Spleen (tissue), 7 donors: Measurements from ENCODE around the gene KLF9.

Experiments
- POLR2A ChIP-seq, 3 donors: fragments of 450-650 bp; IDR thresholded peaks; one replicate each; pipeline ENCODE4 v1.5.1; 2017; ENCODE audit warnings: antibody characterized with exemption in 3 of 3, mild to moderate bottlenecking in 1 of 3
- TF ChIP-seq, protein P1 (sequence below), 11 experiments: fragments of 200-600 bp in 7 of 11; fragments of 450-650 bp in 4 of 11; sonication (generic) in 4 of 11; IDR thresholded peaks in 8 of 11; conservative IDR thresholded peaks in 3 of 11; 1 replicate in 7 of 11; 2 replicates in 4 of 11; pipeline versions ENCODE4 v1.4.0 to v1.8.0; 2016 to 2021; ENCODE audit warnings: antibody characterized with exemption in 11 of 11, inconsistent platforms in 4 of 11, mild to moderate bottlenecking in 1 of 11
- donor health status: DM: no; HTN: no; CAD: no; lungs with moderate emphysema.
- donor health status: DM: no; HTN: no; CAD: no.
- donor health status: DM: no; HTN: no; CAD: no.

DNA sequence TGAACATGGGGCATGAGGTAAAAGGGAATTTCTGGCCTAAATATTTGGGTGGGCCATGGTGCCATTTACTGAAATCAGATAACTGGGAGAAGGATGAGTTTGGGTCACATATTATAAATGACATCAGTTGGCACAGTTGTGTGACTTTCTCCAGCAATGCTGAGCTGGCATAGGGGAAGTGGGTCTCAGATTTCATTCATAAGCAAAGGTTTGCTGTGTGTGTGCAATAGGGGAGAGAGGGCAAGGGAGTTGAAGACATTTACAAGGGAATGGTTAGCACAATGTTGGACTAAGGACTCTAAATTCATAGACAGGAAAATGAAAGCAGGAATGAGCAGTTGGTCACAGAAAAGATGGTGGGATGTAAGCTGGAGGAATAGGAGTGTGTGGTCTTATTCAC lies 47.8 kb upstream of the KLF9 start:
- no peak for TF ChIP-seq POLR2A (IDR thresholded peaks at IDR 0.05)
- TF ChIP-seq, protein P1, sequence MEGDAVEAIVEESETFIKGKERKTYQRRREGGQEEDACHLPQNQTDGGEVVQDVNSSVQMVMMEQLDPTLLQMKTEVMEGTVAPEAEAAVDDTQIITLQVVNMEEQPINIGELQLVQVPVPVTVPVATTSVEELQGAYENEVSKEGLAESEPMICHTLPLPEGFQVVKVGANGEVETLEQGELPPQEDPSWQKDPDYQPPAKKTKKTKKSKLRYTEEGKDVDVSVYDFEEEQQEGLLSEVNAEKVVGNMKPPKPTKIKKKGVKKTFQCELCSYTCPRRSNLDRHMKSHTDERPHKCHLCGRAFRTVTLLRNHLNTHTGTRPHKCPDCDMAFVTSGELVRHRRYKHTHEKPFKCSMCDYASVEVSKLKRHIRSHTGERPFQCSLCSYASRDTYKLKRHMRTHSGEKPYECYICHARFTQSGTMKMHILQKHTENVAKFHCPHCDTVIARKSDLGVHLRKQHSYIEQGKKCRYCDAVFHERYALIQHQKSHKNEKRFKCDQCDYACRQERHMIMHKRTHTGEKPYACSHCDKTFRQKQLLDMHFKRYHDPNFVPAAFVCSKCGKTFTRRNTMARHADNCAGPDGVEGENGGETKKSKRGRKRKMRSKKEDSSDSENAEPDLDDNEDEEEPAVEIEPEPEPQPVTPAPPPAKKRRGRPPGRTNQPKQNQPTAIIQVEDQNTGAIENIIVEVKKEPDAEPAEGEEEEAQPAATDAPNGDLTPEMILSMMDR (IDR thresholded peaks at IDR 0.05 in 8 of 11, conservative IDR thresholded peaks at IDR 0.05 in 3 of 11): no peak
